HG03342 (cell line): ENCODE results near the gene CSF1.

ENCODE experiments used
- ATAC-seq: cut with Tn5 transposase; IDR thresholded peaks from one replicate; pipeline ENCODE4 v1.9.1; 2021; ENCODE audit warnings: mild to moderate bottlenecking, moderate library complexity; ENCODE audit not compliant: unreplicated experiment

CSF1 gene

GRCh38 chr1:109882288-109883245, 28.1 kb upstream of the CSF1 start:
- ATAC-seq: no peak

DNA sequence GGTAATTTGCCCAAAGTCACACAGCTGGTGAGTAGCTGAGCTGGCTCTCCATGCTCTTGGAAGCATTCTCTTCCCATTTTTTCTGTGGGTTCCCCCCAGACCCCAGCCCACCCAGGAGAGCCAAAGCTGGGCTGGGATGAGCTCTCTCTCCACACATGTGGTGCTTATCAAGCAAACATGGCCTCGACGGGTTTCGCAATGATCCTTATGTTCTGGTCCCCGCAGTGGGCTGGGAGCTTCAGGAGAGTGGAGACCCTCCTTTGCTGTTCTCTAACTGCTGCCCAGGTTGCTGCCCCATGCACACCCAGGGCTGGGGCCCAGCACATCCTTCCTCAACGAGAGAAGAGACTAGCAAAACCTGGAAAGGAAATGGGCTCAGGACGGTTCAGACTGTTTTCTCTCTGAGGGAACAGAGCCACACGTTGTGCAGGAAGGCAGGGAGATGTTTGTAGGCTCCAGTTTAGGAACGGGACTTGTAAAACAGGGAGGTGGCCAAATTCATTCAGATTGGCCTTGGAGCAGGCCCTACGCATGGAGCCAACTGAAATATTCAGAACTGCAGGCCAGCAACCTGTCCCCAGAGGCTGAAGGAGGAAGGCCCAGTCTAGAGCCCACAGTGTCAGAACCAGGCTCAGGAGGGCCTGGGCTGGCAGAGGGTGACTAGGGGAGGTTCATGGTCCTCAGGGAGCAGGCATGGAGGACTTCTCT, 27.2 kb upstream of the CSF1 start:
- no peak for ATAC-seq

- no peak for ATAC-seq
Measured at GRCh38 chr1:109884242-109884891, 26.3 kb upstream of the CSF1 start.

DNA sequence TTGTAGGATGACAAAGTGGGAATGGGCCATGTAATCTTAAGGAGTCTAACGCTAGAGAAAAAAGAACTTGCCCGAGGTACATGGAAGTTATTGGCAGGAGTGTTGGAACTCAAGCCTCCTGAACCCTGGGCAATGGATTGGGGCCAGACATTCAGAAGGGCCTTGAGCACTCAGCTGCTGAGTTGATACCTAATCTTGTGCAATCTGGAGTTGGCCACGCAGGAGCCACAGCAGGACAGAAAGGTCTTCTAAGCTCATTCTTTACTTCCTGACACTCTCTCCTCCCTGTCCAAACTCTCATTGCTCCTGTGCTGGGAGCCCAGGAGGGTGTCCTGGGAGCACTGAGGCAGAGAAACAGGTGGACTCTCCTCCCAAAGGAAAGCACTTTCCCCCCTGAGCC, 25.1 kb upstream of the CSF1 start:
- ATAC-seq: no peak

DNA sequence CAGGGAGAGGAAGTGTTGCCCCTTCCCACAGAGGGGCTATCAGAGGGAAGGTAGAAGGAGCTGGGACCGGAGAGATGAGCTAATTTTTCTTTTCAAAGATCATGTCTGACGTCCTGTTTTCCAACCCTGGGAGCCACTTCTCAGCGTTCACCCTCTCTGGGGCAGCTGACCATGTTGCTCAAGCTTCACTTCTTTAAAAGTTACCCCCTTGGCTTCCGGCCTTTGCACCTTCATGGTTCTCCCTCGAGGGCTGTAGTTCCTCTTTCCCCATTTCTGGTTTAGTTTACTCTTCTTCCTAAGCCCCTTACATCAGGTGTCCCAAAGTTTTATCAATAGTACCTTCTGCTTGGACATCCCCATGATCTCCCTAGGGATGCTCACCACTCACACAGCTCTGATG, 23.8 kb upstream of the CSF1 start:
- no peak for ATAC-seq

DNA sequence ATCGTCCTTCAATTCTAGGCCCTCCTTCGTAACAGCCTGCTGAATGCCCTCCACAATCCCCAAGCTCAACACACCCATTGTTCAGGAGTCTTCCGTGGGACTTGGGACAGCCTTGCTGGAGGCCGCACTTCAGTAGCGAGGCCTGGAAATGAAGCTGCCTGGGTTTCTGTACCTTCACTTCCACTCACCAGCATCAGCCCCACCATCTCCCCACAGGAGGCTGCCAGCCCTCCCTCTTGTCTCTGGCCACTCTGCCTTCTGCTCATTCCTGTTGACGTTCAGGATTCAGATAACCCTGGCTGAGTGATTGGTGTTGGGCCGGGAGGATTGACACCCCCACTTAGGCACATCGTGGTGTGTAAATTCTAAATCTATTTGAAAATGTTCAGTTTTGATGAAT, 23.4 kb upstream of the CSF1 start:
- no peak for ATAC-seq

DNA sequence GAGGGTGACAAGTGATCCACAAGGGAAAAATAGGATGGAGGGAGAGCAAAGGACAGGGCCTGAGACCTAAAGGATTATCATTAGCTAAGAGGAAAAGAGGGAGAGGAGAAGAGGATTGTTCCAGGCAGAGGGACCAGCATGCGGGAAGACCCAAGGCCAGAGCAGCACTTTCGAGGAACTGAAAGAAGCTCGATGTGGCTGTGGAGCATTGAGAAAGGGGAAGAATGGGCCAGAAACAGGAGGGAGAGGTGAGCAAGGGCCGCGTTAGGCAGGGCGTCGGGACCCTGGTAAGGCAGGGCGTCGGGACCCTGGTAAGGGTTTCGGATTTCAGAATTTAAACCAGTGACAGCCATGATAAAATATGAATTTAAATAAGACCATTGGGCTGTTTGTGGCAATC, 22.8 kb upstream of the CSF1 start:
- ATAC-seq: no peak

- no peak for ATAC-seq
Measured at GRCh38 chr1:109889094-109889493, 21.6 kb upstream of the CSF1 start.

DNA sequence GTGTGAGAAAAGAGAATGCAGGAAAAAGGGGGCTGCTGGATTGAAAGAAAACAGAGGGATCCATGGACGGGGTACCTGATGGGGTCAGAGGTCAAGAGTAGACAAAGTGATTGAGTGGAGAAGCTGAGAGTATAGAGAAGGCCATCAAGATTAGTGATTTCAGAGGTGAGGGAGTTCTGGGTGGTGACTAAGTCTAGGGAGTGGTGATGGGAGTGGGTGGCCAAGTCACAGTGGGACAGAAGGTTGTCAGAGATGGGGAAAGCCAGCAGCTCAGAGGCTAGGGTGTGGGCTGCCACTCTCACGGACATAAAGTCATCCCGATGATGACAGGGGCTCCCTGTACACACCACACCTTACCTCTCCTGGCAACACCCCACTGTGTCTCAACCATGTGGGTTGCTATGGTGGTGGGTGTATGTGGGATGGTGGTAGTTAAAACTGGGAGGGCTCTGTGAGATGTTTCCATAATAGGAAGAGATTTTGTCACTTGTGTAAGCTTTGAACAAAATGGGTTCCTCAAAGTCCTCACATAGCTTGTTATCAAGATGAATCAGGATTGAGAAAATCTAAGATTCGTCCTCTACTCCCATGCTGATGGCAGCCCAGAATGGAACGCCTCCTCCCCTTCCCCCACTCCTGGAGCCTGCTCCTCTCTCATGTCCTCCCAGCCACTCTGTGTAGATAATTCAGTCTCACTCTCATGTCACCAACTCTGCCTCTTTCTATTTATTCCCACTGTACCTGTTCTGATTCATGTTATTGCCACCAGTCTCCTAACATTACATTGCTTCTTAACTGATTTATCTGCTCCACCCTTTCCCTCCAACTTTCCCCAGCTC, 20.3 kb upstream of the CSF1 start:
- no peak for ATAC-seq

- ATAC-seq: no peak
Measured at GRCh38 chr1:109891930-109892329, 18.7 kb upstream of the CSF1 start.

- ATAC-seq: no peak
Measured at GRCh38 chr1:109892561-109893368, 17.9 kb upstream of the CSF1 start.

DNA sequence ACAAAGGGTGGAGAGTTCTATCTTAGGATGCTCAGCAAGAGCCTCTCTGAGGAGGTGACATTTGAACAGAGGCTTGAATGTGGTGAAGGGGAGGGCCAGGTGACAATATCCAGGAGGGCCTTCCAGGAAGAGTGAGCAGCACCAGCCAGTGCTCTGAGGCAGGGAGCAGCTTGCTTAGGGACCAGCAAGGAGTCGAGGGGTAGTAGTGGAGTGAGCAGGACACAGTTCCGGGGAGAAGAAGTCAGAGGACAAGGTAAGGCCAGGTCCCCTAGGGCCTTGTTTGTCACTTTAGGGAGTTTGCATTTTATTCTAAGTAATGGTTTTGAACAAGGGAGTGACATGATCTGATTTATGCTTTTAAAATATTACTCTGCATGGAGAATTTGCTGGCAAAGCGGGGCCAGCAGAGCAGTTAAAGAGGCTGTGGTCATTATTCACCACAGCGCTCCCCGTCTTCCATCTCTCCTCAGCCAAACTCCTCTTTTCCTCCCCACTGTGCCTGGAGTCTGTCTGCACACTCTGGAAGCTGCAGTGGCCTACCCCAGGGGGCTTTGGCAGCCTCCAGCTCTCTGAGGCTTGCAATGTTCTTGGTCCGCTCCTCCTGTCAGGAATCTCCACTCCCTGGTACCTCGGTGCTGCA, 17.0 kb upstream of the CSF1 start:
- no peak for ATAC-seq

- no peak for ATAC-seq
Measured at GRCh38 chr1:109894823-109895719, 15.6 kb upstream of the CSF1 start.

GRCh38 chr1:109895720-109896504, 14.7 kb upstream of the CSF1 start:
- no peak for ATAC-seq

DNA sequence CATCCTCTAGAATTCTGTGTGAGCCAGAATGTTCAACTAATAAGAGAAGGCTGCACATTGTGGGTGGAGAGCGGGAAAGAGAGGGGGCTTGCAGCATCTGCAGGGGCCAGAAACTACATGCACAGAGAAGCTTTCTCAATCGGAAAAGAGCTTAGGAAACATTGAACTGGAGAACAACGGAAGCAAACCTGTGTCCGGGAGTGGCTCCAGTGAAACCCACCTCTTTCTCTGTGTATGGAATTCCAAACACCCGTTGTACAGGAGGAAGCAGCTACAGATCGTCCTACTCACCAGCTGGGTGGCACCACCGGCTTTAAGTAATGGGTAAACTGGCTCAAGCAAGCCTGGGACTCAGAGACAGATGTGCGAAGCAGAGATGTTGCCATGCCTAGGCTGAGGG, 14.0 kb upstream of the CSF1 start:
- ATAC-seq: no peak

GRCh38 chr1:109897259-109897955, 13.2 kb upstream of the CSF1 start:
- ATAC-seq: no peak

DNA sequence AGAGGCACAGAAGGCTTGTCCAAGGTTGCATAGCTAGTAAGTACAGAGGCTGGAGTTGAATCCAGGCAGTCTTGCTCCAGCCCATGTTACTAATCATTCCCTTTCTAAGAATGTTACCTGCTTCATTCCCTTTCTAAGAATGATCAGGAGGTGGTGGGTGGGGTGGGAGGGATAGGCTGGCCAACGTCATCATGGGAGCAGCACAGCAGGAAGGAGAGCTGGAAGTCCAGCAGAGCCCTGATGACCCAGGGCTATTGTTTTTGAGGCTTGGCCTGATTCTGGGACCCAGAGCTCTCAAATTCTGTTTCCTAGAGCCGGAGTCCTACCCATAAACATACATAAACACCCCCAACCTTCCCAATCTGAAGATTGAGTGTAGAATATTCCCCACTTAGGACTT, 11.8 kb upstream of the CSF1 start:
- ATAC-seq: no peak
